DLD1 (cell line): ENCODE measurements around the gene KIAA1614.

Source experiments
- in situ Hi-C: cut with HindIII; loops from 2 replicates; pipeline ENCODE4 v1.10.0; 2017; ENCODE audit warnings: low sequenced_read_pairs

Gene KIAA1614

GRCh38 chr1:180941518-180942275 is 29.0 kb downstream of the KIAA1614 start:
- in situ Hi-C loops: no loop called here

GRCh38 chr1:180945151-180945550 is 32.5 kb downstream of the KIAA1614 start:
- in situ Hi-C loops: no loop called here

GRCh38 chr1:180945551-180945950 is 32.9 kb downstream of the KIAA1614 start:
- in situ Hi-C loops: no loop called here

- in situ Hi-C loops: no loop called here
Observed at GRCh38 chr1:180946056-180946455, 33.4 kb downstream of the KIAA1614 start.

GRCh38 chr1:180946541-180947498 is 34.1 kb downstream of the KIAA1614 start:
- in situ Hi-C loops: no loop called here

GRCh38 chr1:180947499-180947885 is 34.8 kb downstream of the KIAA1614 start:
- in situ Hi-C loops: no loop called here

- in situ Hi-C loops: no loop called here
Observed at GRCh38 chr1:180947901-180948640, 35.4 kb downstream of the KIAA1614 start.

GRCh38 chr1:180948641-180949615 is 36.2 kb downstream of the KIAA1614 start:
- in situ Hi-C loops: no loop called here

GRCh38 chr1:180949616-180950000 is 36.9 kb downstream of the KIAA1614 start:
- in situ Hi-C loops: no loop called here

- in situ Hi-C loops: no loop called here
Observed at GRCh38 chr1:180950321-180950720, 37.6 kb downstream of the KIAA1614 start.

GRCh38 chr1:180951186-180951745 is 38.6 kb downstream of the KIAA1614 start:
- in situ Hi-C loops: no loop called here

- in situ Hi-C loops: no loop called here
Observed at GRCh38 chr1:180951836-180952656, 39.3 kb downstream of the KIAA1614 start.

- in situ Hi-C loops: no loop called here
Observed at GRCh38 chr1:180952657-180953013, 39.9 kb downstream of the KIAA1614 start.

- in situ Hi-C loops: no loop called here
Observed at GRCh38 chr1:180953291-180954004, 40.8 kb downstream of the KIAA1614 start.

- in situ Hi-C loops: no loop called here
Observed at GRCh38 chr1:180954005-180954800, 41.5 kb downstream of the KIAA1614 start.

- in situ Hi-C loops: no loop called here
Observed at GRCh38 chr1:180954801-180955165, 42.1 kb downstream of the KIAA1614 start.

- in situ Hi-C loops: no loop called here
Observed at GRCh38 chr1:180956028-180956640, 43.4 kb downstream of the KIAA1614 start.
